Activated B cell treated with CpG ODN at 0.5 μM for 24 hours (primary cell): ENCODE results near the gene PCDHA6. TPM values are rescaled to one million over a fixed set of nuclear protein-coding genes. Genes with fewer than 3 reads are reported as not detected.
"Not testable (repeated sequence)": the region's sequence is repeated elsewhere in the genome, so short reads cannot be mapped to it uniquely, and the experiment has no call there.

Source experiments
- ATAC-seq: fragments of 200-7000 bp; cut with Tn5 transposase; one replicate; pipeline ENCODE4 v1.10.0; 2021; ENCODE audit warnings: low read depth, mild to moderate bottlenecking, moderate library complexity
- CTCF ChIA-PET: fragments of 350-600 bp; sonication (Branson Sonifier 250); formaldehyde crosslinking; loops from one replicate; lab custom pipeline; 2021; ENCODE audit warnings: antibody characterized with exemption; lab: Charles Lee
- POLR2A ChIA-PET: fragments of 350-600 bp; sonication (Branson Sonifier 250); formaldehyde crosslinking; loops from one replicate; lab custom pipeline; 2021; ENCODE audit warnings: antibody characterized with exemption; lab: Charles Lee
- DNase-seq: peaks from one replicate; pipeline ENCODE4 v3.0.0; 2022
- H3K27ac Mint-ChIP-seq: one replicate; pipeline ENCODE4 v1.8.0; 2020; ENCODE audit warnings: mixed read lengths
- H3K27me3 Mint-ChIP-seq: one replicate; pipeline ENCODE4 v1.8.0; 2021; ENCODE audit warnings: mixed read lengths
- H3K36me3 Mint-ChIP-seq: one replicate; pipeline ENCODE4 v1.8.0; 2021; ENCODE audit warnings: low read depth, mixed read lengths
- H3K4me1 Mint-ChIP-seq: one replicate; pipeline ENCODE4 v1.8.0; 2021; ENCODE audit warnings: mixed read lengths
- H3K4me3 Mint-ChIP-seq: one replicate; pipeline ENCODE4 v1.8.0; 2020; ENCODE audit warnings: mild to moderate bottlenecking, mixed read lengths
- H3K9me3 Mint-ChIP-seq: one replicate; pipeline ENCODE4 v1.8.0; 2020; ENCODE audit warnings: mixed read lengths
- intact Hi-C: fragments of 100-400 bp; cut with micrococcal nuclease; formaldehyde crosslinking; loops from one replicate; pipeline ENCODE4 v1.15.1; 2024
- total RNA-seq: library from RNA; stranded (reverse); gene quantifications from 2 replicates; pipeline ENCODE4 v1.2.3, GENCODE V29; 2022
- TF ChIP-seq, protein P1 (sequence below): fragments of 200-600 bp; IDR thresholded peaks from one replicate; pipeline ENCODE4 v1.8.0; 2022; ENCODE audit warnings: antibody characterized with exemption, mild to moderate bottlenecking

The PCDHA6 gene
- total RNA-seq, 1 donor from 2014 or later = not detected

DNA sequence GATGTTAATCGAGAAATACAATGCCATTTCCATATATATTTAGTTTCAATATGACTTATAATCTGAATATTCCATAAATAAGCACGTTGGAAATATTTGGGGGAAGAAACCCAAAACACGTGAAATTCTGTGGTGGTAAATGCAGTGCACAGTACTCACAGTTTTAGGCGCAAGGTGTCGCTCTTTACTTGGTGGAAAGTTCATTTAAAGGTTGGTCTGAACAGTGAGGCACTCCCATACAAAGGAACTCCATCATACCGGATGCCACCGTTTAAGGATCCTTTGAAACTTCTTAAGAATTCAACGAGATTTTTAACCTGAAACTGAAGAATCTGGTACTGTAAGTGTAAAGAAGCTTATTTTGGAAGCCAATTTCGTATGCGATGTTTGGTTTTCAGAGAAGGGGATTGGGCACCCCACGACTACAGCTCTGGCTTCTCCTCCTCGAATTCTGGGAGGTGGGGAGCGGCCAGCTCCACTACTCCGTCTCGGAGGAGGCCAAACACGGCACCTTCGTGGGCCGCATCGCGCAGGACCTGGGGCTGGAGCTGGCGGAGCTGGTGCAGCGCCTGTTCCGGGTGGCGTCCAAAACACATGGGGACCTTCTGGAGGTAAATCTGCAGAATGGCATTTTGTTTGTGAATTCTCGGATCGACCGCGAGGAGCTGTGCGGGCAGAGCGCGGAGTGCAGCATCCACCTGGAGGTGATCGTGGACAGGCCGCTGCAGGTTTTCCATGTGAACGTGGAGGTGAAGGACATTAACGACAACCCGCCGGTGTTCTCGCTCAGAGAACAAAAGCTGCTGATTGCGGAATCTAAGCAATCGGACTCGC is 41.2 kb downstream of the PCDHA6 start, which contains the start of gene PCDHA11:
Gene PCDHA11, plus strand, starts transcription at position 237 of the 834 bp plus-strand sequence. Its CDS starts 147 bp downstream, at position 384.
- Mint-ChIP-seq H3K36me3 (no peaks in the 10 kb centered on the region), H3K4me3 (no peak within 1 kb of the TSS), H3K9me3 (peaks cover 3% of the 10 kb centered on the region), H3K27ac (no peak within 1 kb of the TSS), H3K27me3 (peaks cover 5% of the 10 kb centered on the region), H3K4me1 (no peaks in the 10 kb centered on the region)
- DNase-seq (no peak), ATAC-seq (no peak)
- TF ChIP-seq, protein P1, sequence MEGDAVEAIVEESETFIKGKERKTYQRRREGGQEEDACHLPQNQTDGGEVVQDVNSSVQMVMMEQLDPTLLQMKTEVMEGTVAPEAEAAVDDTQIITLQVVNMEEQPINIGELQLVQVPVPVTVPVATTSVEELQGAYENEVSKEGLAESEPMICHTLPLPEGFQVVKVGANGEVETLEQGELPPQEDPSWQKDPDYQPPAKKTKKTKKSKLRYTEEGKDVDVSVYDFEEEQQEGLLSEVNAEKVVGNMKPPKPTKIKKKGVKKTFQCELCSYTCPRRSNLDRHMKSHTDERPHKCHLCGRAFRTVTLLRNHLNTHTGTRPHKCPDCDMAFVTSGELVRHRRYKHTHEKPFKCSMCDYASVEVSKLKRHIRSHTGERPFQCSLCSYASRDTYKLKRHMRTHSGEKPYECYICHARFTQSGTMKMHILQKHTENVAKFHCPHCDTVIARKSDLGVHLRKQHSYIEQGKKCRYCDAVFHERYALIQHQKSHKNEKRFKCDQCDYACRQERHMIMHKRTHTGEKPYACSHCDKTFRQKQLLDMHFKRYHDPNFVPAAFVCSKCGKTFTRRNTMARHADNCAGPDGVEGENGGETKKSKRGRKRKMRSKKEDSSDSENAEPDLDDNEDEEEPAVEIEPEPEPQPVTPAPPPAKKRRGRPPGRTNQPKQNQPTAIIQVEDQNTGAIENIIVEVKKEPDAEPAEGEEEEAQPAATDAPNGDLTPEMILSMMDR = no peak
- CTCF ChIA-PET = no interaction called here
- intact Hi-C loops = loop anchor here (10.0 kb wide), 1 partner anchor 236 kb away; the partner anchor contains the start of gene PCDHB3
- POLR2A ChIA-PET = no interaction called here

DNA sequence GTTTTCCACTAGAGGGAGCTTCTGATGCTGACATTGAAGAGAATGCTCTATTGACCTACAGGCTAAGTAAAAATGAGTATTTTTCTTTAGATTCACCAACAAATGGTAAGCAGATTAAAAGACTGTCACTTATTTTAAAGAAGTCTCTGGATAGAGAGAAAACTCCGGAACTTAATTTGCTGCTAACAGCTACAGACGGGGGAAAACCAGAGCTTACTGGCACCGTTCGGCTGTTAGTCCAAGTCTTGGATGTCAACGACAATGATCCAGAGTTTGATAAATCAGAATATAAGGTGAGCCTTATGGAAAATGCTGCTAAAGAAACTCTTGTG is 41.8 kb downstream of the PCDHA6 start:
- peaks cover 7% of the 10 kb centered on the region for H3K27me3 Mint-ChIP-seq
- ChIA-PET POLR2A (no interaction called here), CTCF (no interaction called here)
- H3K4me3 Mint-ChIP-seq = no peak overlapping the region
- no peak overlapping the region for H3K27ac Mint-ChIP-seq
- no peaks in the 10 kb centered on the region for H3K36me3 Mint-ChIP-seq
- TF ChIP-seq, protein P1 = no peak
- ATAC-seq (no peak), DNase-seq (no peak)
- peaks cover 4% of the 10 kb centered on the region for H3K9me3 Mint-ChIP-seq
- intact Hi-C loops = loop anchor here (10.0 kb wide), 1 partner anchor 235 kb away; the partner anchor contains the start of gene PCDHB3
- H3K4me1 Mint-ChIP-seq = no peaks in the 10 kb centered on the region

DNA sequence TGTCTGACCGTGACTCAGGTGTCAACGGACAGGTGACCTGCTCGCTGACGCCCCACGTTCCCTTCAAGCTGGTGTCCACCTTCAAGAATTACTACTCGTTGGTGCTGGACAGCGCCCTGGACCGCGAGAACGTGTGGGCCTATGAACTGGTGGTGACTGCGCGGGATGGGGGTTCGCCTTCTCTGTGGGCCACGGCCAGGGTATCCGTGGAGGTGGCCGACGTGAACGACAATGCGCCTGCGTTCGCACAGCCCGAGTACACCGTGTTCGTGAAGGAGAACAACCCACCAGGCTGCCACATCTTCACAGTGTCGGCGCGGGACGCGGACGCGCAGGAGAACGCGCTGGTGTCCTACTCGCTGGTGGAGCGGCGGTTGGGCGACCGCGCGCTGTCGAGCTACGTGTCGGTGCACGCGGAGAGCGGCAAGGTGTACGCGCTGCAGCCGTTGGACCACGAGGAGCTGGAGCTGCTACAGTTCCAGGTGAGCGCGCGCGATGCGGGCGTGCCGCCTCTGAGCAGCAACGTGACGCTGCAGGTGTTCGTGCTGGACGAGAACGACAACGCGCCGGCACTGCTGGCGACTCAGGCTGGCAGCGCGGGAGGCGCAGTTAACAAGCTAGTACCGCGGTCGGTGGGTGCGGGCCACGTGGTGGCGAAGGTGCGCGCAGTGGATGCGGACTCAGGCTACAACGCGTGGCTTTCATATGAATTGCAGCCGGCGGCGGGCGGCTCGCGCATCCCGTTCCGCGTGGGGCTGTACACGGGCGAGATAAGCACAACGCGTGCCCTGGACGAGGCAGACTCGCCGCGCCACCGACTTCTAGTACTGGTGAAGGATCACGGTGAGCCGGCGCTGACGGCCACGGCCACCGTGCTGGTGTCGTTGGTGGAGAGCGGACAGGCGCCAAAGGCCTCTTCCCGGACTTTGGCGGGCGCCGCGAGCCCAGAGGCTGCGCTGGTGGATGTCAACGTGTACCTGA is 42.8 kb downstream of the PCDHA6 start:
- Mint-ChIP-seq H3K36me3 (no peaks in the 10 kb centered on the region), H3K4me3 (no peak overlapping the region), H3K9me3 (peaks cover 4% of the 10 kb centered on the region), H3K4me1 (no peaks in the 10 kb centered on the region), H3K27me3 (peaks cover 10% of the 10 kb centered on the region), H3K27ac (no peak overlapping the region)
- ChIA-PET CTCF (no interaction called here), POLR2A (no interaction called here)
- intact Hi-C loops = no loop called here
- ATAC-seq = no peak
- DNase-seq = no peak
- TF ChIP-seq, protein P1 = no peak

DNA sequence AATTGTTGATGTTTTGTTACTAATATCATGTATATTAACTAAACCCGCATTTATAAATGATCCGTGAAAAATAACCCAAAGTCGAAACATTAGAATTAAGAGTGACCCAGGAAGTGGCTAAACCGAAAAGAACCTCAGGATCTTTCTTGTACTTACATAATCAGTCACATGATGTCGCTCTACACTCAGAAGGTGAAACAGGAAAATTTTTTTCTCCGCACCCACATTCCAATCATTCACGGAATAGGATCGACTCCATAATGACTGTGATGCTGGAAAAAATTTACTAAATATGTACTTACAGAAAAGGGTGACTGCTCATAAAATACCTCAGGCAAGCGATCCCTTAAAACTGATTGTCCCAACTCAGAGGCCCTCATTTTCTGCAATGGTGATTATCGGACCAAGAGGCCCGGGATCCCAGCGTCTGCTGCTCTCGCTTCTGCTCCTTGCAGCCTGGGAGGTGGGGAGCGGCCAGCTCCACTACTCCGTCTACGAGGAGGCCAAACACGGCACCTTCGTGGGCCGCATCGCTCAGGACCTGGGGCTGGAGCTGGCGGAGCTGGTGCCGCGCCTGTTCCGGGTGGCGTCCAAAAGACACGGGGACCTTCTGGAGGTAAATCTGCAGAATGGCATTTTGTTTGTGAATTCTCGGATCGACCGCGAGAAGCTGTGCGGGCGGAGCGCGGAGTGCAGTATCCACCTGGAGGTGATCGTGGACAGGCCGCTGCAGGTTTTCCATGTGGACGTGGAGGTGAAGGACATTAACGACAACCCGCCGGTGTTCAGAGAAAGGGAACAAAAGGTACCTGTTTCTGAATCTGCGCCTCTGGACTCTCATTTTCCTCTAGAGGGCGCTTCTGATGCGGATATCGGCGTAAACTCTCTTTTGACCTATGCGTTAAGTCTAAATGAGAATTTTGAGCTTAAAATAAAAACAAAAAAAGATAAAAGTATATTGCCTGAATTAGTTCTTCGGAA is 47.6 kb downstream of the PCDHA6 start, which contains the start of gene PCDHA12:
Gene PCDHA12, plus strand, starts transcription at position 224 of the 981 bp plus-strand sequence. Its CDS starts 165 bp downstream, at position 389.
- no peak within 1 kb of the TSS for H3K4me3 Mint-ChIP-seq
- H3K36me3 Mint-ChIP-seq = no peaks in the 10 kb centered on the region
- peaks cover 19% of the 10 kb centered on the region for H3K27me3 Mint-ChIP-seq
- no peaks in the 10 kb centered on the region for H3K4me1 Mint-ChIP-seq
- H3K9me3 Mint-ChIP-seq = peaks cover 6% of the 10 kb centered on the region
- no peak within 1 kb of the TSS for H3K27ac Mint-ChIP-seq
- CTCF ChIA-PET = no interaction called here
- ATAC-seq = no peak
- TF ChIP-seq, protein P1 = no peak
- intact Hi-C loops = no loop called here
- POLR2A ChIA-PET = no interaction called here
- no peak for DNase-seq

DNA sequence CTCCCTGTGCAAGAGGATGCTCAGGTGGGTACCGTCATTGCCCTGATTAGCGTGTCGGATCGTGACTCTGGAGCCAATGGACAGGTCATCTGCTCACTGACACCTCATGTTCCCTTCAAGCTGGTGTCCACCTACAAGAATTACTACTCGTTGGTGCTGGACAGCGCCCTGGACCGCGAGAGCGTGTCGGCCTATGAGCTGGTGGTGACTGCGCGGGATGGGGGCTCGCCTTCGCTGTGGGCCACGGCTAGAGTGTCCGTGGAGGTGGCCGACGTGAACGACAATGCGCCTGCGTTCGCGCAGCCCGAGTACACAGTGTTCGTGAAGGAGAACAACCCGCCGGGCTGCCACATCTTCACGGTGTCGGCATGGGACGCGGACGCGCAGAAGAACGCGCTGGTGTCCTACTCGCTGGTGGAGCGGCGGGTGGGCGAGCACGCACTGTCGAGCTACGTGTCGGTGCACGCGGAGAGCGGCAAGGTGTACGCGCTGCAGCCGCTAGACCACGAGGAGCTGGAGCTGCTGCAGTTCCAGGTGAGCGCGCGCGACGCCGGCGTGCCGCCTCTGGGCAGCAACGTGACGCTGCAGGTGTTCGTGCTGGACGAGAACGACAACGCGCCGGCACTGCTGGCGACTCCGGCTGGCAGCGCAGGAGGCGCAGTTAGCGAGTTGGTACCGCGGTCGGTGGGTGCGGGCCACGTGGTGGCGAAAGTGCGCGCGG is 48.9 kb downstream of the PCDHA6 start:
- DNase-seq, intact Hi-C loops, H3K36me3 Mint-ChIP-seq, ATAC-seq, POLR2A ChIA-PET, CTCF ChIA-PET, H3K27ac Mint-ChIP-seq, H3K4me3 Mint-ChIP-seq, H3K4me1 Mint-ChIP-seq: not testable (repeated sequence)
- peaks cover 13% of the 10 kb centered on the region for H3K9me3 Mint-ChIP-seq
- H3K27me3 Mint-ChIP-seq = peaks cover 22% of the 10 kb centered on the region
